K562 (cell line): Measurements from ENCODE around the gene FN1. TPM values are rescaled to one million over a fixed set of nuclear protein-coding genes. Genes with fewer than 3 reads are reported as not detected.

Experiments used
- ATAC-seq: fragments of 200-7000 bp; cut with Tn5 transposase; 3 replicates; pipeline ENCODE4 v1.9.1; 2020; ENCODE audit warnings: moderate library complexity
- BruUV-seq: library from RNA; stranded (reverse); fragments of 400-500 nt; replicated peaks from 2 replicates; lab custom pipeline; 2021; lab: Mats Ljungman, UMichigan
- CTCF ChIA-PET: fragments of 300-600 bp; formaldehyde crosslinking; extraction: SDS; loops from one replicate; lab custom pipeline; 2021; ENCODE audit warnings: low intra/inter-chr PET ratio; lab: Yijun Ruan, JAX
- POLR2A ChIA-PET: fragments of 300-600, 350-650 bp; sonication (Branson Sonifier 250); formaldehyde crosslinking; extraction: SDS; loops from one replicate; lab custom pipeline; 2021; ENCODE audit warnings: antibody characterized with exemption, inconsistent platforms; lab: Yijun Ruan, JAX
- DNase-seq, 4 experiments: peaks; one replicate each; pipeline versions ENCODE4 v3.0.0 to v3.0.0-alpha.2; 2011 to 2018; ENCODE audit warnings: low spot score in 3 of 4, mixed read lengths in 3 of 4; ENCODE audit errors: extremely low read depth in 1 of 4
- FAIRE-seq: peaks from 2 replicates; lab custom pipeline; 2011; peaks lifted over from hg19 to GRCh38; lab: Jason Lieb, UNC
- H2AFZ ChIP-seq: 2 replicates; pipeline ENCODE4 v1.6.0; 2011; ENCODE audit warnings: low read depth, low read length, control low read depth, inconsistent platforms
- H3K27ac ChIP-seq: fragments of 200-600 bp; 3 replicates; pipeline ENCODE4 v1.8.0; 2011; ENCODE audit warnings: low read depth, mild to moderate bottlenecking, control low read depth, inconsistent platforms, low read length, moderate library complexity, mixed read lengths; ENCODE audit errors: extremely low read depth
- H3K27me3 ChIP-seq, 2 experiments: fragments of 300-600 bp in 1 of 2; 2 replicates in 1 of 2; 3 replicates in 1 of 2; pipeline versions ENCODE4 v1.6.0 to v1.8.0; 2011; ENCODE audit warnings: inconsistent platforms in 2 of 2, low read length in 2 of 2, mild to moderate bottlenecking in 1 of 2, mixed read lengths in 1 of 2, moderate library complexity in 1 of 2; ENCODE audit not compliant: control insufficient read depth in 2 of 2, insufficient read depth in 2 of 2
- H3K36me3 ChIP-seq: fragments of 300-600 bp; 3 replicates; pipeline ENCODE4 v1.8.0; 2011; ENCODE audit warnings: mild to moderate bottlenecking, low read length, inconsistent platforms; ENCODE audit not compliant: control insufficient read depth, insufficient read depth
- H3K4me1 ChIP-seq, 2 experiments: fragments of 200-600 bp in 1 of 2; replicated peaks in 1 of 2; 2 replicates in 1 of 2; 3 replicates in 1 of 2; pipeline versions ENCODE4 v1.5.1 to v1.8.0; 2011; ENCODE audit warnings: inconsistent platforms in 2 of 2, low read length in 2 of 2, mild to moderate bottlenecking in 1 of 2, mixed read lengths in 1 of 2, moderate library complexity in 1 of 2; ENCODE audit not compliant: control insufficient read depth in 2 of 2, insufficient read depth in 2 of 2
- H3K4me2 ChIP-seq: 2 replicates; pipeline ENCODE4 v1.6.1; 2011; ENCODE audit warnings: low read length, control low read depth, inconsistent platforms, mixed read lengths; ENCODE audit not compliant: insufficient read depth
- H3K4me3 ChIP-seq: fragments of 200-600 bp; sonication (generic), shearing (Covaris generic); 2 replicates; pipeline ENCODE4 v1.5.1; 2016; ENCODE audit warnings: control low read depth, inconsistent platforms
- H3K79me2 ChIP-seq: fragments of 200-600 bp; 3 replicates; pipeline ENCODE4 v1.8.0; 2011; ENCODE audit warnings: low read length, inconsistent platforms; ENCODE audit not compliant: control insufficient read depth, insufficient read depth
- H3K9ac ChIP-seq, 2 experiments: 2 replicates each; pipeline versions ENCODE4 v1.6.0 to v1.6.1; 2011; ENCODE audit warnings: low read depth in 2 of 2, low read length in 2 of 2, control low read depth in 1 of 2, inconsistent platforms in 1 of 2, mild to moderate bottlenecking in 1 of 2, mixed read lengths in 1 of 2; ENCODE audit not compliant: insufficient read depth in 1 of 2
- H3K9me1 ChIP-seq: one replicate; pipeline ENCODE4 v1.6.0; 2011; ENCODE audit warnings: inconsistent platforms, mild to moderate bottlenecking, low read length, moderate library complexity; ENCODE audit not compliant: control insufficient read depth, insufficient read depth
- H3K9me3 ChIP-seq: replicated peaks from 2 replicates; pipeline ENCODE4 v1.5.1; 2011; ENCODE audit warnings: low read depth, low read length, inconsistent platforms; ENCODE audit not compliant: control insufficient read depth, insufficient read depth
- H4K20me1 ChIP-seq: replicated peaks from 2 replicates; pipeline ENCODE4 v1.6.1; 2011; ENCODE audit warnings: low read length, inconsistent platforms, mixed read lengths; ENCODE audit not compliant: control insufficient read depth, insufficient read depth
- ARID1B ChIP-seq: fragments of 450-650 bp; IDR thresholded peaks from 2 replicates; pipeline ENCODE4 v1.6.1; 2016; ENCODE audit warnings: antibody characterized with exemption, mild to moderate bottlenecking, inconsistent platforms
- BHLHE40 ChIP-seq: IDR thresholded peaks from 2 replicates; pipeline ENCODE4 v1.6.1; 2011; ENCODE audit warnings: low read length, improper control_type of control experiment
- HMBOX1 ChIP-seq: sonication (generic); IDR thresholded peaks from 2 replicates; pipeline ENCODE4 v1.6.1; 2016
- MEIS2 ChIP-seq: fragments of 450-650 bp; IDR thresholded peaks from 2 replicates; pipeline ENCODE4 v1.6.1; 2014; ENCODE audit warnings: mild to moderate bottlenecking; ENCODE audit not compliant: partially characterized antibody
- ZNF592 ChIP-seq: fragments of 450-650 bp; IDR thresholded peaks from 2 replicates; pipeline ENCODE4 v1.6.1; 2017; ENCODE audit warnings: antibody characterized with exemption, mild to moderate bottlenecking
- WGBS: fragments of 100-300 bp; shearing (Covaris generic); methylation state at CpG from one replicate; pipeline ENCODE4 v1.1.6; 2016; ENCODE audit warnings: low coverage, mixed read lengths; ENCODE audit not compliant: insufficient coverage; ENCODE audit errors: missing lambda C conversion rate; 5-methylcytosine and 5-hydroxymethylcytosine counted together
- in situ Hi-C: fragments of 300-500 bp; cut with MboI; formaldehyde crosslinking; loops from 4 replicates; pipeline ENCODE4 v1.15.0; 2018; ENCODE audit warnings: inconsistent platforms, mixed read lengths
- intact Hi-C: fragments of 100-400 bp; cut with micrococcal nuclease; formaldehyde crosslinking; loops from 2 replicates; pipeline ENCODE4 v1.14.2; 2022
- polyA plus RNA-seq, 8 experiments: library from polyadenylated mRNA; depleted of rRNA in 4 of 8; stranded (reverse) in 5 of 8; unstranded in 3 of 8; fragments of >200 nt; fragmentation: Nextera tagmentation in 2 of 8; fragmentation: Illumina TruSeq in 1 of 8; extraction: Ambion mirVana in 2 of 8; extraction: Trizol in 1 of 8; gene quantifications; 2 replicates each; pipeline versions ENCODE4 v1.2.1 to v1.2.3, GENCODE V29; 2011 to 2014; ENCODE audit warnings: inconsistent platforms in 1 of 8, missing spikeins in 1 of 8
- total RNA-seq, 7 experiments: library from RNA; depleted of rRNA in 6 of 7; stranded (reverse); fragments of >200 nt in 6 of 7; fragmentation: Illumina TruSeq in 2 of 7; extraction: Trizol in 2 of 7; gene quantifications; 2 replicates each; pipeline versions ENCODE4 v1.2.1 to v1.2.3, GENCODE V29; 2011 to 2021; ENCODE audit warnings: low replicate concordance in 1 of 7
- TF ChIP-seq, protein P1 (sequence below): fragments of 250-450 bp; sonication (Bioruptor Pico); IDR thresholded peaks from 2 replicates; pipeline ENCODE4 v1.4.0; 2020; ENCODE audit warnings: mild to moderate bottlenecking, moderate library complexity

FN1 gene
- total and polyA plus RNA-seq, 9 of the 15 experiments (the other 6 are each of a cell fraction or from before 2014, with no cell fraction given), result 7.4 to 19.1 (median 11.2) TPM

GRCh38 chr2:215420471-215420935, 15.4 kb downstream of the FN1 start (continued):
- peak; percentile 57 for TF ChIP-seq ZNF592
- 0 out of 2 replicates have a peak, but pooled peaks have one; percentile 9 for TF ChIP-seq ARID1B

DNA sequence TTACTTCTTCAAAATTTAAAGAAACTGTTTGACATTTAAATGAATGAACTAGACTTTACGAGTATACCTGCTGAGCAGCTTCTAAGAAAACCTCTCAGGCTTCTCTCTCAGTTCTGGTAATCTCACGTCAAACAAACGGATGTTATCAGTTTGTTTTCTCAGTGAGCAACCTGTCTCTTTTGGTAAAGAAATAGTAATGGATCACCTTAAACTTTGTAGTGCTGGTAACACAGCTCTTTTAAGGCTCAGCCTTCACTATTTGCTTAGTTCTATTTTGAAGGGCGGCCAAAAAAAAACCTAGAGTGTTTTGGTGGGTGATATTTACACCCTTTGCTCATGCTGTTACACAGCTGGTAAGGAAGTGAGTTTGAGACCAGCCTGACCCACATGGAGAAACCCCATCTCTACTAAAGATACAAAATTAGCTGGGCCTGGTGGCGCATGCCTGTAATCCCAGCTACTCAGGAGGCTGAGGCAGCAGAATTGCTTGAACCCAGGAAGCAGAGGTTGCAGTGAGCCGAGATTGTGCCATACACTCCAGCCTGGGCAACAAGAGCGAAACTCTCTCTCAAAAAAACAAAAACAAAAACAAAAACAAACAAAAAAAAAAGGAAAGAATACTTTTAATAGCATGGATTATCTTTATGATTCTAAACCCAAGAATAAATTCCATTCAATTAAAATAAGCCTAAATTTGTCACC, 15.9 kb downstream of the FN1 start:
- 40% methylated on average over 6 of the region's 7 CpGs for WGBS
- Histone ChIP-seq H3K4me3 (no peak overlapping the region), H3K9me1 (no peaks in the 10 kb centered on the region), H3K4me1 (peaks cover 4 to 28% of the 10 kb centered on the region in 2 experiments; a peak in 2 of 5 replicates), H3K27ac (no peak overlapping the region), H3K4me2 (no peak overlapping the region), H4K20me1 (no peaks in the 10 kb centered on the region), H3K9me3 (no peaks in the 10 kb centered on the region), H3K27me3 (no peaks in the 10 kb centered on the region), H3K79me2 (no peaks in the 10 kb centered on the region), H3K36me3 (no peaks in the 10 kb centered on the region), H3K9ac (no peak overlapping the region), H2AFZ (peak overlapping the region; percentile 67)
- FAIRE-seq (peak; percentile 32), ATAC-seq (no peak; the same call in 1 of the 3 replicates), DNase-seq (no peak)
- in situ Hi-C loops (no loop called here), intact Hi-C loops (no loop called here)
- ChIA-PET POLR2A (no interaction called here), CTCF (no interaction called here)
- TF ChIP-seq HMBOX1 (peak; percentile 73), MEIS2 (peak; percentile 18), BHLHE40 (no peak)
- TF ChIP-seq, protein P1, sequence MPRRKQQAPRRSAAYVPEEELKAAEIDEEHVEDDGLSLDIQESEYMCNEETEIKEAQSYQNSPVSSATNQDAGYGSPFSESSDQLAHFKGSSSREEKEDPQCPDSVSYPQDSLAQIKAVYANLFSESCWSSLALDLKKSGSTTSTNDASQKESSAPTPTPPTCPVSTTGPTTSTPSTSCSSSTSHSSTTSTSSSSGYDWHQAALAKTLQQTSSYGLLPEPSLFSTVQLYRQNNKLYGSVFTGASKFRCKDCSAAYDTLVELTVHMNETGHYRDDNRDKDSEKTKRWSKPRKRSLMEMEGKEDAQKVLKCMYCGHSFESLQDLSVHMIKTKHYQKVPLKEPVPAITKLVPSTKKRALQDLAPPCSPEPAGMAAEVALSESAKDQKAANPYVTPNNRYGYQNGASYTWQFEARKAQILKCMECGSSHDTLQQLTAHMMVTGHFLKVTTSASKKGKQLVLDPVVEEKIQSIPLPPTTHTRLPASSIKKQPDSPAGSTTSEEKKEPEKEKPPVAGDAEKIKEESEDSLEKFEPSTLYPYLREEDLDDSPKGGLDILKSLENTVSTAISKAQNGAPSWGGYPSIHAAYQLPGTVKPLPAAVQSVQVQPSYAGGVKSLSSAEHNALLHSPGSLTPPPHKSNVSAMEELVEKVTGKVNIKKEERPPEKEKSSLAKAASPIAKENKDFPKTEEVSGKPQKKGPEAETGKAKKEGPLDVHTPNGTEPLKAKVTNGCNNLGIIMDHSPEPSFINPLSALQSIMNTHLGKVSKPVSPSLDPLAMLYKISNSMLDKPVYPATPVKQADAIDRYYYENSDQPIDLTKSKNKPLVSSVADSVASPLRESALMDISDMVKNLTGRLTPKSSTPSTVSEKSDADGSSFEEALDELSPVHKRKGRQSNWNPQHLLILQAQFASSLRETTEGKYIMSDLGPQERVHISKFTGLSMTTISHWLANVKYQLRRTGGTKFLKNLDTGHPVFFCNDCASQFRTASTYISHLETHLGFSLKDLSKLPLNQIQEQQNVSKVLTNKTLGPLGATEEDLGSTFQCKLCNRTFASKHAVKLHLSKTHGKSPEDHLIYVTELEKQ (CRISPR knock-in tag), result no peak
- BruUV-seq, result no TSS peak
